ENCODE measurements around the gene STAMBP.

DNA sequence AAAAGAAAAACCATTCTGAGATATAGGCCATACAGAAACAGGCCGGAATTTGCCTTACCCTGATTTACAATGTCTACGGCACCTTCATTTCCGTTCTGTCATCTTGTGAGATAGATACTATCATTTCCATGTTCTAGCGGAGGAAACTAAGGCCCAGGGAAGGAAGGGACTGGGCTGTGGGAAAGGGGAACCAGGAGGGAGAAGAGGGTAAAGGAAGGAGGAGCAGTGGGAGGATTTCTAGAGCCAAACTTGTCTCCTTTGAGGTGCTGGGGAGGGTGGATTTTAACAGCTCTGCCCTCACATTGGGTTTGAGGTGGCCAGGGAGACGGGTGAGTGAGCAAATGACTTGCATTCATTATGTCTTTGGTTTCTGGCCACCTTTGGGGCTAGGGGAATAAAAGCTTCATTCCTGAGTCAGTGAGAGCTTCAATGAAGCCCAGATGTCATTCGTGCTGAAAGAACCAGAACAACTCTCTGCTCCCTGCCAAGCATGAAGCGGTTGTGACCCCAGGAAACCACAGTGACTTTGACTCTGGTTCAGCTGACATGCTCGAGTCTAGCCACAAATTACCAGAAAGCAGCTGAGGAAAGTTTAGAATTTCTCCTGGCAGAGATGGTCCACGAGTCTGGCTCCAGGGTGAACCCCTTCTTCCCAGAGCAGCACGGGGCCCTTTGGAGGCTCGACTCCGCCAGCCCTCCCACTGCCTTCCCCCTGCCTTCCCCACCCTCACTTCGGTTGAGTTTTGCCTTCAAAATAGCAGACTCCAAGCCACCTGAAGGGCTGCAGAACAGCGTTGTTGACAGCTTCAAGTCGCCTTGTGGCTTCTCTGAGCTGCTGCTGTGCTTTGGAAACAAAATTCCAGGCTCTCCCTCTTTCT is 67.8 kb downstream of the STAMBP start:
- TF ChIP-seq, protein P1, sequence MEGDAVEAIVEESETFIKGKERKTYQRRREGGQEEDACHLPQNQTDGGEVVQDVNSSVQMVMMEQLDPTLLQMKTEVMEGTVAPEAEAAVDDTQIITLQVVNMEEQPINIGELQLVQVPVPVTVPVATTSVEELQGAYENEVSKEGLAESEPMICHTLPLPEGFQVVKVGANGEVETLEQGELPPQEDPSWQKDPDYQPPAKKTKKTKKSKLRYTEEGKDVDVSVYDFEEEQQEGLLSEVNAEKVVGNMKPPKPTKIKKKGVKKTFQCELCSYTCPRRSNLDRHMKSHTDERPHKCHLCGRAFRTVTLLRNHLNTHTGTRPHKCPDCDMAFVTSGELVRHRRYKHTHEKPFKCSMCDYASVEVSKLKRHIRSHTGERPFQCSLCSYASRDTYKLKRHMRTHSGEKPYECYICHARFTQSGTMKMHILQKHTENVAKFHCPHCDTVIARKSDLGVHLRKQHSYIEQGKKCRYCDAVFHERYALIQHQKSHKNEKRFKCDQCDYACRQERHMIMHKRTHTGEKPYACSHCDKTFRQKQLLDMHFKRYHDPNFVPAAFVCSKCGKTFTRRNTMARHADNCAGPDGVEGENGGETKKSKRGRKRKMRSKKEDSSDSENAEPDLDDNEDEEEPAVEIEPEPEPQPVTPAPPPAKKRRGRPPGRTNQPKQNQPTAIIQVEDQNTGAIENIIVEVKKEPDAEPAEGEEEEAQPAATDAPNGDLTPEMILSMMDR (IDR thresholded peaks at IDR 0.05): no peak
- no peak for TF ChIP-seq EP300 (IDR thresholded peaks at IDR 0.05)
- no peak for TF ChIP-seq POLR2AphosphoS5 (IDR thresholded peaks at IDR 0.05)
- no peak for TF ChIP-seq POLR2A (IDR thresholded peaks at IDR 0.05)

Measured in suprapubic skin (tissue), 4 donors.